GM12874 (cell line): Measurements from ENCODE around the gene KRTAP10-7.

Experiments used
- CTCF ChIP-seq: IDR thresholded peaks from 2 replicates; pipeline ENCODE4 v1.5.1; 2011; ENCODE audit warnings: low read depth, mild to moderate bottlenecking, control low read depth, low read length, moderate library complexity; ENCODE audit not compliant: insufficient read depth

KRTAP10-7 gene

GRCh38 chr21:44568261-44568660, 32.1 kb upstream of the KRTAP10-7 start:
- TF ChIP-seq CTCF: no peak

GRCh38 chr21:44568667-44569556, 31.5 kb upstream of the KRTAP10-7 start:
- TF ChIP-seq CTCF: no peak

GRCh38 chr21:44569861-44570517, 30.4 kb upstream of the KRTAP10-7 start:
- no peak for TF ChIP-seq CTCF

DNA sequence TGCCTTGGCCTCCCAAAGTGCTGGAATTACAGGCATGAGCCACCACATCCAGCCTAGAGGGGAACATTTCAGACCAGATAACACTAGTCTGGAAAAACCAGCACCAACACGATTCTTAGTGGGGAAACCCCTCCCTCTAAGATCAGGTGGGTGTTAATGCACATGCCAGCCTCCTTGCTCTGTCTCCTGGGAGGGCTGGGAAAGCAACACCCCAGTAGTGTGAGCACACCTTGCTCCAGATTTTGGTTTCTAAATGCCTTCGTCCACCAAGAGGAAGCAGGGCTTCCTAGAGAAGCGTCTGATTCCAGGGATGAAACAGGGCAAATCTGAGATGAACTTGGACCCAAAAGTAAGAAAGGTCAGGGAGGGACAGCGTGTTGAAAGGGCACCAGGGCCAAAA, 29.1 kb upstream of the KRTAP10-7 start:
- TF ChIP-seq CTCF: no peak

GRCh38 chr21:44571844-44572782, 28.3 kb upstream of the KRTAP10-7 start:
- TF ChIP-seq CTCF: no peak

- TF ChIP-seq CTCF: no peak
Observed at GRCh38 chr21:44572959-44573583, 27.3 kb upstream of the KRTAP10-7 start.
